CD4-positive, alpha-beta T cell treated with Interleukin-4 for 4 hours (primary cell): Measurements from ENCODE around the gene MFAP3L.
"Not testable (repeated sequence)": the region's sequence is repeated elsewhere in the genome, so short reads cannot be mapped to it uniquely, and the experiment has no call there.

ENCODE experiments used
- DNase-seq: peaks from one replicate; pipeline ENCODE4 v3.0.0-alpha.2; 2020

The MFAP3L gene

GRCh38 chr4:170026253-170027021 is at the start of gene MFAP3L:
Gene MFAP3L, minus strand, starts transcription at chr4:170026395. Its CDS starts 20,518 bp downstream, at chr4:170005877.
- peak; percentile 85 for DNase-seq

GRCh38 chr4:170071196-170071595 is 45.0 kb upstream of the MFAP3L start:
- DNase-seq: no peak

GRCh38 chr4:170068438-170069128 is 42.4 kb upstream of the MFAP3L start:
- no peak for DNase-seq

- DNase-seq: no peak
Measured at GRCh38 chr4:170059421-170059820, 33.2 kb upstream of the MFAP3L start.

GRCh38 chr4:170058826-170059225 is 32.6 kb upstream of the MFAP3L start:
- DNase-seq: no peak

- no peak for DNase-seq
Measured at GRCh38 chr4:170057866-170058265, 31.7 kb upstream of the MFAP3L start.

GRCh38 chr4:170052919-170053318 is 26.7 kb upstream of the MFAP3L start:
- no peak for DNase-seq

- no peak for DNase-seq
Measured at GRCh38 chr4:170051402-170051801, 25.2 kb upstream of the MFAP3L start.

- DNase-seq: no peak
Measured at GRCh38 chr4:170049766-170050165, 23.6 kb upstream of the MFAP3L start.

GRCh38 chr4:170047771-170048354 is 21.7 kb upstream of the MFAP3L start:
- peak; percentile 63 for DNase-seq

GRCh38 chr4:170046156-170046555 is 20.0 kb upstream of the MFAP3L start:
- DNase-seq: not testable (repeated sequence)

- no peak for DNase-seq
Measured at GRCh38 chr4:170040031-170040680, 14.0 kb upstream of the MFAP3L start.

GRCh38 chr4:170038769-170039168 is 12.6 kb upstream of the MFAP3L start:
- no peak for DNase-seq

GRCh38 chr4:170038232-170038631 is 12.0 kb upstream of the MFAP3L start:
- DNase-seq: no peak

- DNase-seq: no peak
Measured at GRCh38 chr4:170037481-170037880, 11.3 kb upstream of the MFAP3L start.

GRCh38 chr4:170035845-170036244 is 9.7 kb upstream of the MFAP3L start:
- no peak for DNase-seq

GRCh38 chr4:170035231-170035630 is 9.0 kb upstream of the MFAP3L start:
- no peak for DNase-seq

- no peak for DNase-seq
Measured at GRCh38 chr4:170033999-170034398, 7.8 kb upstream of the MFAP3L start.

- no peak for DNase-seq
Measured at GRCh38 chr4:170030121-170030520, 3.9 kb upstream of the MFAP3L start.

- peak; percentile 96 for DNase-seq
Measured at GRCh38 chr4:170027181-170027829, 1.1 kb upstream of the MFAP3L start.

GRCh38 chr4:170025523-170026252 is 507 bp downstream of the MFAP3L start:
- DNase-seq: no peak

GRCh38 chr4:170022211-170022610 is 4.0 kb downstream of the MFAP3L start:
- no peak for DNase-seq
